Measurements from ENCODE around the gene PITPNM3.

DNA sequence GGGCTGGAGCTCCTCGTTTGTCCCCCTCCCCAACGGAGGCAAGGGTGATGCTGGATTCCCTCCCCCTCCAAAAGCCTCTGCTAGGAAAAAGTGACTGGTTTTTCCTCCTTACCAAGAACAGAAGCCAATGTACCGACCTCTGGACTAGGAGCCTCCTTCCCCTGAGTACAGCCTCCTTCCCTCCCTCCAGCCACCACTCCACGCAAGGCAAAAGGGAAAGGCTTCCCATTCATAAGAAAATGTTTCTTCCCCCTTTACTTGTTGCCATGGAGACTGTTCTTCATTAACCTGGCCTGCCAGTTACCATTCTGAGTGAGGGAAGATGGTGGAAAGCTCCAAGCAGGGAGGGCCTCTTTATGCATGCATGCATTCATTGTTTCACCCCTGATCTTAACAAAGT lies 116.4 kb downstream of the PITPNM3 start:
- TF ChIP-seq POLR2AphosphoS5 (IDR thresholded peaks at IDR 0.05; ENCODE audit: low read depth, low read length), result no peak
- TF ChIP-seq, protein P1, sequence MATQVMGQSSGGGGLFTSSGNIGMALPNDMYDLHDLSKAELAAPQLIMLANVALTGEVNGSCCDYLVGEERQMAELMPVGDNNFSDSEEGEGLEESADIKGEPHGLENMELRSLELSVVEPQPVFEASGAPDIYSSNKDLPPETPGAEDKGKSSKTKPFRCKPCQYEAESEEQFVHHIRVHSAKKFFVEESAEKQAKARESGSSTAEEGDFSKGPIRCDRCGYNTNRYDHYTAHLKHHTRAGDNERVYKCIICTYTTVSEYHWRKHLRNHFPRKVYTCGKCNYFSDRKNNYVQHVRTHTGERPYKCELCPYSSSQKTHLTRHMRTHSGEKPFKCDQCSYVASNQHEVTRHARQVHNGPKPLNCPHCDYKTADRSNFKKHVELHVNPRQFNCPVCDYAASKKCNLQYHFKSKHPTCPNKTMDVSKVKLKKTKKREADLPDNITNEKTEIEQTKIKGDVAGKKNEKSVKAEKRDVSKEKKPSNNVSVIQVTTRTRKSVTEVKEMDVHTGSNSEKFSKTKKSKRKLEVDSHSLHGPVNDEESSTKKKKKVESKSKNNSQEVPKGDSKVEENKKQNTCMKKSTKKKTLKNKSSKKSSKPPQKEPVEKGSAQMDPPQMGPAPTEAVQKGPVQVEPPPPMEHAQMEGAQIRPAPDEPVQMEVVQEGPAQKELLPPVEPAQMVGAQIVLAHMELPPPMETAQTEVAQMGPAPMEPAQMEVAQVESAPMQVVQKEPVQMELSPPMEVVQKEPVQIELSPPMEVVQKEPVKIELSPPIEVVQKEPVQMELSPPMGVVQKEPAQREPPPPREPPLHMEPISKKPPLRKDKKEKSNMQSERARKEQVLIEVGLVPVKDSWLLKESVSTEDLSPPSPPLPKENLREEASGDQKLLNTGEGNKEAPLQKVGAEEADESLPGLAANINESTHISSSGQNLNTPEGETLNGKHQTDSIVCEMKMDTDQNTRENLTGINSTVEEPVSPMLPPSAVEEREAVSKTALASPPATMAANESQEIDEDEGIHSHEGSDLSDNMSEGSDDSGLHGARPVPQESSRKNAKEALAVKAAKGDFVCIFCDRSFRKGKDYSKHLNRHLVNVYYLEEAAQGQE (IDR thresholded peaks at IDR 0.05; ENCODE audit: insufficient read depth in 1 of 2, low read depth in 2 of 2, low read length in 1 of 2), result no peak
- TF ChIP-seq, protein P2, sequence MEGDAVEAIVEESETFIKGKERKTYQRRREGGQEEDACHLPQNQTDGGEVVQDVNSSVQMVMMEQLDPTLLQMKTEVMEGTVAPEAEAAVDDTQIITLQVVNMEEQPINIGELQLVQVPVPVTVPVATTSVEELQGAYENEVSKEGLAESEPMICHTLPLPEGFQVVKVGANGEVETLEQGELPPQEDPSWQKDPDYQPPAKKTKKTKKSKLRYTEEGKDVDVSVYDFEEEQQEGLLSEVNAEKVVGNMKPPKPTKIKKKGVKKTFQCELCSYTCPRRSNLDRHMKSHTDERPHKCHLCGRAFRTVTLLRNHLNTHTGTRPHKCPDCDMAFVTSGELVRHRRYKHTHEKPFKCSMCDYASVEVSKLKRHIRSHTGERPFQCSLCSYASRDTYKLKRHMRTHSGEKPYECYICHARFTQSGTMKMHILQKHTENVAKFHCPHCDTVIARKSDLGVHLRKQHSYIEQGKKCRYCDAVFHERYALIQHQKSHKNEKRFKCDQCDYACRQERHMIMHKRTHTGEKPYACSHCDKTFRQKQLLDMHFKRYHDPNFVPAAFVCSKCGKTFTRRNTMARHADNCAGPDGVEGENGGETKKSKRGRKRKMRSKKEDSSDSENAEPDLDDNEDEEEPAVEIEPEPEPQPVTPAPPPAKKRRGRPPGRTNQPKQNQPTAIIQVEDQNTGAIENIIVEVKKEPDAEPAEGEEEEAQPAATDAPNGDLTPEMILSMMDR (IDR thresholded peaks at IDR 0.05), result no peak
